ENCODE measurements around the gene IQCN. TPM values are rescaled to one million over a fixed set of nuclear protein-coding genes. Genes with fewer than 3 reads are reported as not detected.
A peak's percentile ranks its signal among the peaks of the same experiment; 100 is the strongest.

The IQCN gene
- total RNA-seq, 1 donor from 2014 or later = 10.4 TPM

DNA sequence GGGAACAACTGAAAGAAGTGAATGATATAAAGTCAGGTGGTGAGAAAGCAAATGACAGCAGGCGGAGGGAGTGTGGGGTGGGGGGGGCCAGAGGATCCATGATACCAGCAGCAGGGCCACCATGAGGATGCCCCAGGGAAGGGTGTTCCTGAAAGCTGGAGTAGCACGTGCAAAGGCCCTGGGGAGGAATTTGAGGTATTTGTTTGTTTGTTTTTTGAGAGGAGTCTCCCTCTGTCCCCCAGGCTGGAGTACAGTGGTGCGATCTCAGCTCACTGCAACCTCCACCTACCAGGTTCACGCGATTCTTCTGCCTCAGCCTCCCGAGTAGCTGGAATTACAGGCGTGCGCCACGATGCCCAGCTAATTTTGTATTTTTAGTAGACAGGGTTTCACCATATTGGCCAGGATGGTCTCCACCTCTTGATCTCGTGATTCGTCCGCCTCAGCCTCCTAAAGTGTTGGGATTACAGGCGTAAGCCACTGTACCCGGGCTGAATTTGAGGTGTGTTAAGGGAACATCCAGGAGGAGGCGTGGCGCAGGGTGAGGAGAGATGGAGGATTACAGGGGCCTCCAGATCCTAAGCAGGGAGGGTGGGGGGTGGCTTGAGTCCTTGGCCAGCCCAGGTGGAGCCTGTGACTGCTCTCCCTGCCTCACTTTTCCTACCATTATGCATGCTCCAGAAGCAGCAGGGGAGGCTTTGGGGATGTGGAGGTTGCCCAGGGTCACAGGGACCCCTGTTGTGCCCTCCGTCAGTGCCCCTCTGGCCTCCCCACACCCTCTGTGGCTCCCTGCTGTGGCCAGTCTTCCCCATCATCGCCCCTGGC, 19.6 kb upstream of the IQCN start:
- H3K27me3 Mint-ChIP-seq (ENCODE audit: unreplicated experiment) = no peaks in the 10 kb centered on the region
- peaks cover 46% of the 10 kb centered on the region for H3K4me1 Mint-ChIP-seq (ENCODE audit: unreplicated experiment)
- H3K4me3 Mint-ChIP-seq (ENCODE audit: unreplicated experiment) = no peak overlapping the region
- H3K27ac Mint-ChIP-seq (ENCODE audit: unreplicated experiment) = peak overlapping the region; percentile 96
- DNase-seq (ENCODE audit: extremely low spot score, unreplicated experiment) = no peak
- no peaks in the 10 kb centered on the region for H3K9me3 Mint-ChIP-seq (ENCODE audit: unreplicated experiment)
- TF ChIP-seq, protein P1, sequence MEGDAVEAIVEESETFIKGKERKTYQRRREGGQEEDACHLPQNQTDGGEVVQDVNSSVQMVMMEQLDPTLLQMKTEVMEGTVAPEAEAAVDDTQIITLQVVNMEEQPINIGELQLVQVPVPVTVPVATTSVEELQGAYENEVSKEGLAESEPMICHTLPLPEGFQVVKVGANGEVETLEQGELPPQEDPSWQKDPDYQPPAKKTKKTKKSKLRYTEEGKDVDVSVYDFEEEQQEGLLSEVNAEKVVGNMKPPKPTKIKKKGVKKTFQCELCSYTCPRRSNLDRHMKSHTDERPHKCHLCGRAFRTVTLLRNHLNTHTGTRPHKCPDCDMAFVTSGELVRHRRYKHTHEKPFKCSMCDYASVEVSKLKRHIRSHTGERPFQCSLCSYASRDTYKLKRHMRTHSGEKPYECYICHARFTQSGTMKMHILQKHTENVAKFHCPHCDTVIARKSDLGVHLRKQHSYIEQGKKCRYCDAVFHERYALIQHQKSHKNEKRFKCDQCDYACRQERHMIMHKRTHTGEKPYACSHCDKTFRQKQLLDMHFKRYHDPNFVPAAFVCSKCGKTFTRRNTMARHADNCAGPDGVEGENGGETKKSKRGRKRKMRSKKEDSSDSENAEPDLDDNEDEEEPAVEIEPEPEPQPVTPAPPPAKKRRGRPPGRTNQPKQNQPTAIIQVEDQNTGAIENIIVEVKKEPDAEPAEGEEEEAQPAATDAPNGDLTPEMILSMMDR (IDR thresholded peaks at IDR 0.05) = no peak
- H3K36me3 Mint-ChIP-seq (ENCODE audit: unreplicated experiment) = no peaks in the 10 kb centered on the region

DNA sequence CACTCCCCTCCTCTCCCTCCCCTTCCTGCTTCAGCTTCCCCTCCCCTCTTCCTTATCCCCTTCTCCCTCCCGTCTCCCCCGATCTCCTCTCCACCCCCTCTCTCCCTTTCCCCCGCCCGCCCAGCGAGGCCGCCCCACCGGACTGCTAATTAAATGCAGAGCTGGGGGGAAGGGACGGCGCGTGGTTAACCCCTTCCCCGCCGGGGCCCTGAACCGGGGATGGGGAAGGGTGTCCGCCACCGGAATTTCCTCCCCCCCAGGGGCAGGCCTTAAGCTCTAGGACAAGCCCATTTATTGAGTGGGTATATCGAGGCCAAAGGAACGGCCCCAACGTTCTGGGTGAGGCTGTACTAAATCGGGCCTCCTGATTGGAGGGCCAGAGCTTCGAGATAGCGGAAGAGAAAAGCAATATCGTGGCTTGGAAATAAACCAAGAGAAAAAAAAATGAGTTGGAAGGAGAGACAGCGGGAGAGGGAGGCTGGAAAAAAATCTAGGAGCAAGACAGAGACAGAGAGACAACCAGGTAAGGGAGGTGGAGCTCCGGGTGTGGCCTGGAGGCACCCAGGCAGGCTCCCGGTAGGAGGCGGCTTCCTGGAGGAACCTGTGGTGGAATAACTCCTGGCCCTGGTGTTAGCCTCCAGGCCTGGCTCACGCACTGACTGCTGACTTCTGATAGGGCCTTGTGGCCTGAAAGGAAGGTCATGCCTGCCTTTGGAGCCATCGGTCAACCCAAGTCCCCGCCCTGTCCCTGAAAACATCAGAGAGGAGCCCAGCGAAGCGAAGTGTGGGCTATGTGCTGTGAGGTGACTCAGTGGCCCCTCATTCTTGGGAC, 18.8 kb upstream of the IQCN start:
- H3K9me3 Mint-ChIP-seq (ENCODE audit: unreplicated experiment) = no peaks in the 10 kb centered on the region
- no peak for DNase-seq (ENCODE audit: extremely low spot score, unreplicated experiment)
- TF ChIP-seq, protein P1 (IDR thresholded peaks at IDR 0.05) = no peak
- no peaks in the 10 kb centered on the region for H3K27me3 Mint-ChIP-seq (ENCODE audit: unreplicated experiment)
- peak overlapping the region; percentile 96 for H3K27ac Mint-ChIP-seq (ENCODE audit: unreplicated experiment)
- peak overlapping the region; percentile 77 for H3K4me3 Mint-ChIP-seq (ENCODE audit: unreplicated experiment)
- peaks cover 53% of the 10 kb centered on the region for H3K4me1 Mint-ChIP-seq (ENCODE audit: unreplicated experiment)
- H3K36me3 Mint-ChIP-seq (ENCODE audit: unreplicated experiment) = no peaks in the 10 kb centered on the region

DNA sequence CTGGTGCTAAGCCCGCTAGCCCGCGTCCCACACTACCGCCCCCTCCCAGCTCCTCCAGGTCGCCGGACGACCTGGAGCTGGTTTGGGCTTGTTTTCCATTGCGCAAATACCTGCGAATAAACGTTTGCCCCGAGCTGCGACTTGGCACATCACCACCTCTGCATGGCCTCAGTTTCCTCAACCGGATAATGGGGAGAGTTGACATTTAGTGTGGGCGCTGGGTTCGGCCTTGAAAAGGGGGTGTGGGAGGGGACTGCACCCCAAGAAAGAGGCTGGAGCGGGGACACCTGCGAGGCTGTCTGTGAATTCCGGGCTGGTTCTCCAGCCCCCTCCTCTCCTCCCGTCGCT, 18.2 kb upstream of the IQCN start:
- H3K9me3 Mint-ChIP-seq (ENCODE audit: unreplicated experiment) = no peaks in the 10 kb centered on the region
- no peaks in the 10 kb centered on the region for H3K27me3 Mint-ChIP-seq (ENCODE audit: unreplicated experiment)
- no peak for DNase-seq (ENCODE audit: extremely low spot score, unreplicated experiment)
- peak overlapping the region; percentile 96 for H3K27ac Mint-ChIP-seq (ENCODE audit: unreplicated experiment)
- H3K4me1 Mint-ChIP-seq (ENCODE audit: unreplicated experiment) = peaks cover 57% of the 10 kb centered on the region
- TF ChIP-seq, protein P1 (IDR thresholded peaks at IDR 0.05) = no peak
- peak overlapping the region; percentile 77 for H3K4me3 Mint-ChIP-seq (ENCODE audit: unreplicated experiment)
- no peaks in the 10 kb centered on the region for H3K36me3 Mint-ChIP-seq (ENCODE audit: unreplicated experiment)

DNA sequence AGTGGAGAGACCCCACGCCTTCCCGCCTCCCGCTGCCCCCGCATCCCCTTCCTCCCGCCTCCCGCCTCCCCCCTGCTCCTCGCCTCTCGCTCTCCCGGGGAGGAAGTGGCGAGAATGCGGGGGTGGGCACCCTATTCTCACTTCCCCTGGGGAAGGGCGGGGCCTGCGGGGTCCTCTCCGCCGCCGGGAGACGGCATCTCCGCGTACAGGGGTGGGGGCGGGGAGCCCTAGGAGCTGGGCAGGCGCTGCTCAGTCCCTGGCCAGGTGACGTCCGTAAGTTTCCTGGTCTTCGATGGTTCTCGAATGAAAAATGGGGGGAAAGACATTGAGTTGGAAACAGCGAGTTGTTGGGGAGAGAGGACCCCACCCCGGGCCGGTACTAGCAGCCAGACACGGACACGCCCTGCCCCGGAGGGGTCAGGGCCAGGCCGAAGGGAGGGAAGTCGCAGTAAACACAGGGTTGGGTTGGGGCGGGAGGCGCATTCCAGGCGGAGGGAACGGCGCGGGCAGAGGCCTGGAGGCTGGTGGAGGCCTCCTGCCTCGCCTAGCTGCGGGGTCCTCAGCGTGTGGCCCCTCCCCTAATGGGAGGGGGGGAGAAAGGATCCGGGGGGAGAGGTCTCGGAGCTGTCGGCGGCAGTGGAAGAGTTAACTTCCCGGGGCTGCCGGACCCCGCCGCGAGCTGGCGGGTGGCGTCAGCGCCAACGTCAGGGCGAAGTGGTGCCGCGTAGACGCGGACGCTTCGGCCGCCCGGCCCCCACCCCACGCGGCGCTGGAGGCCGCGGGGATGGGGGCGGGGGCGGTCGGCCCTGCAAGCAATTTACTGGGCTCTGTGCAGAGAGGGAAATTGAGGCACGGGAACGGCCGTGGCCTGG, 17.6 kb upstream of the IQCN start:
- no peaks in the 10 kb centered on the region for H3K27me3 Mint-ChIP-seq (ENCODE audit: unreplicated experiment)
- no peaks in the 10 kb centered on the region for H3K36me3 Mint-ChIP-seq (ENCODE audit: unreplicated experiment)
- H3K4me3 Mint-ChIP-seq (ENCODE audit: unreplicated experiment) = peak overlapping the region; percentile 77
- H3K4me1 Mint-ChIP-seq (ENCODE audit: unreplicated experiment) = peaks cover 59% of the 10 kb centered on the region
- H3K27ac Mint-ChIP-seq (ENCODE audit: unreplicated experiment) = peak overlapping the region; percentile 96
- no peaks in the 10 kb centered on the region for H3K9me3 Mint-ChIP-seq (ENCODE audit: unreplicated experiment)
- DNase-seq (ENCODE audit: extremely low spot score, unreplicated experiment) = no peak
- TF ChIP-seq, protein P1 (IDR thresholded peaks at IDR 0.05) = no peak
